Fibroblast of lung (primary cell): ENCODE data around the gene NEURL2. TPM values are rescaled to one million over a fixed set of nuclear protein-coding genes. Genes with fewer than 3 reads are reported as not detected.

ENCODE experiments used
- DNase-seq, 2 donors: peaks; one replicate each; pipeline versions ENCODE4 v3.0.0 to v3.0.0-alpha.2; 2010; ENCODE audit warnings: low read depth in 2 of 2
- H2AFZ ChIP-seq: 2 replicates; pipeline ENCODE4 v1.5.1; 2012; ENCODE audit warnings: low read length, control low read depth, inconsistent platforms
- H3K27ac ChIP-seq: 2 replicates; pipeline ENCODE4 v1.5.1; 2011; ENCODE audit warnings: low read length, control low read depth; ENCODE audit not compliant: insufficient read depth
- H3K27me3 ChIP-seq: 2 replicates; pipeline ENCODE4 v1.5.1; 2011; ENCODE audit warnings: mild to moderate bottlenecking, low read length; ENCODE audit not compliant: control insufficient read depth, insufficient read depth
- H3K36me3 ChIP-seq: 2 replicates; pipeline ENCODE4 v1.5.1; 2011; ENCODE audit warnings: low read length; ENCODE audit not compliant: control insufficient read depth, insufficient read depth
- H3K4me1 ChIP-seq: 2 replicates; pipeline ENCODE4 v1.5.1; 2011; ENCODE audit warnings: low read length; ENCODE audit not compliant: control insufficient read depth, insufficient read depth; ENCODE audit errors: extremely low read depth
- H3K4me2 ChIP-seq: 2 replicates; pipeline ENCODE4 v1.5.1; 2011; ENCODE audit warnings: low read length, control low read depth; ENCODE audit not compliant: insufficient read depth; ENCODE audit errors: extremely low read depth
- H3K4me3 ChIP-seq, 4 experiments: fragments of 200-600 bp in 1 of 4; sonication (generic) in 1 of 4; replicated peaks in 1 of 4; 2 replicates each; pipeline ENCODE4 v1.5.1; 2011 to 2016; ENCODE audit warnings: low read length in 4 of 4, low read depth in 3 of 4, mild to moderate bottlenecking in 3 of 4, control low read depth in 2 of 4, inconsistent platforms in 1 of 4, mixed read lengths in 1 of 4; ENCODE audit not compliant: insufficient read depth in 1 of 4; ENCODE audit errors: control extremely low read depth in 1 of 4
- H3K79me2 ChIP-seq: 2 replicates; pipeline ENCODE4 v1.5.1; 2012; ENCODE audit warnings: mild to moderate bottlenecking, low read length, inconsistent platforms; ENCODE audit not compliant: control insufficient read depth, insufficient read depth
- H3K9ac ChIP-seq: 2 replicates; pipeline ENCODE4 v1.5.1; 2011; ENCODE audit warnings: mild to moderate bottlenecking, low read length, control low read depth; ENCODE audit not compliant: insufficient read depth
- H3K9me3 ChIP-seq: 2 replicates; pipeline ENCODE4 v1.5.1; 2012; ENCODE audit warnings: low read depth, low read length; ENCODE audit not compliant: control insufficient read depth, insufficient read depth
- H4K20me1 ChIP-seq: 2 replicates; pipeline ENCODE4 v1.5.1; 2011; ENCODE audit warnings: low read length; ENCODE audit not compliant: control insufficient read depth, insufficient read depth; ENCODE audit errors: extremely low read depth
- CTCF ChIP-seq, 2 donors: IDR thresholded peaks in 1 of 2; conservative IDR thresholded peaks in 1 of 2; 1 replicate in 1 of 2; 2 replicates in 1 of 2; pipeline ENCODE4 v1.5.1; 2011 to 2012; ENCODE audit warnings: low read length in 2 of 2, control low read depth in 1 of 2, inconsistent platforms in 1 of 2, low read depth in 1 of 2, mild to moderate bottlenecking in 1 of 2
- EZH2 ChIP-seq: IDR thresholded peaks from 2 replicates; pipeline ENCODE4 v1.5.1; 2012; ENCODE audit warnings: low read length, control low read depth, mild to moderate bottlenecking; ENCODE audit errors: missing control alignments
- polyA plus RNA-seq, 2 donors: library from polyadenylated mRNA; depleted of rRNA in 1 of 2; stranded (reverse) in 1 of 2; unstranded in 1 of 2; fragments of >200 nt; gene quantifications; 2 replicates each; pipeline ENCODE4 v1.2.1, GENCODE V29; 2011 to 2012; ENCODE audit warnings: missing spikeins in 1 of 2
- total RNA-seq: library from RNA; depleted of rRNA; stranded (reverse); fragments of >200 nt; gene quantifications from 2 replicates; pipeline ENCODE4 v1.2.1, GENCODE V29; 2014

NEURL2 gene
- total and polyA plus RNA-seq, 2 donors (not counting 1 experiment from before 2014, with no cell fraction given), result 0.77 to 7.1 TPM

GRCh38 chr20:45934586-45935415, 43.8 kb upstream of the NEURL2 start, which contains the start of gene PCIF1:
Gene PCIF1, plus strand, starts transcription at chr20:45934683. Its CDS starts 4,317 bp downstream, at chr20:45939000.
- no peak for TF ChIP-seq EZH2
- no peak for TF ChIP-seq CTCF (conservative IDR thresholded peaks at IDR 0.05 in 1 of 2, IDR thresholded peaks at IDR 0.05 in 1 of 2; ENCODE audit: low read depth in 1 of 2, low read length in 2 of 2)
- H3K4me1 ChIP-seq, result peaks cover 6% of the 10 kb centered on the region
- peak within 1 kb of the TSS; percentile 73 for H2AFZ ChIP-seq

GRCh38 chr20:45934046-45934585, 43.1 kb upstream of the NEURL2 start:
- Histone ChIP-seq H4K20me1 (no peaks in the 10 kb centered on the region), H3K9ac (peak overlapping the region; percentile 100), H3K4me1 (peaks cover 6% of the 10 kb centered on the region), H2AFZ (peak overlapping the region; percentile 66), H3K79me2 (peaks cover 27% of the 10 kb centered on the region), H3K36me3 (peaks cover 11% of the 10 kb centered on the region), H3K4me3 (peak overlapping the region; percentile 90 to 99 (median 95)), H3K27me3 (no peaks in the 10 kb centered on the region), H3K9me3 (no peaks in the 10 kb centered on the region), H3K4me2 (peak overlapping the region; percentile 89), H3K27ac (peak overlapping the region; percentile 99)
- peak; percentile 51 to 52 for DNase-seq
- no peak for TF ChIP-seq CTCF (conservative IDR thresholded peaks at IDR 0.05 in 1 of 2, IDR thresholded peaks at IDR 0.05 in 1 of 2; ENCODE audit: low read depth in 1 of 2, low read length in 2 of 2)
- TF ChIP-seq EZH2, result no peak

More at GRCh38 chr20:45934586-45935415, 43.8 kb upstream of the NEURL2 start, which contains the start of gene PCIF1:
- H3K4me3 ChIP-seq, result peak within 1 kb of the TSS; percentile 90 to 99 (median 95)
- H3K79me2 ChIP-seq, result peaks cover 27% of the 10 kb centered on the region
- no peaks in the 10 kb centered on the region for H3K9me3 ChIP-seq
- DNase-seq, result peak; percentile 94 to 97
- peak within 1 kb of the TSS; percentile 96 for H3K4me2 ChIP-seq
- no peaks in the 10 kb centered on the region for H3K27me3 ChIP-seq
- H3K36me3 ChIP-seq, result peaks cover 15% of the 10 kb centered on the region
- peak within 1 kb of the TSS; percentile 99 for H3K27ac ChIP-seq
- peak within 1 kb of the TSS; percentile 100 for H3K9ac ChIP-seq
- no peaks in the 10 kb centered on the region for H4K20me1 ChIP-seq
